ENCODE results near the gene ATG16L2.
A peak's percentile ranks its signal among the peaks of the same experiment; 100 is the strongest.

Gene ATG16L2

DNA sequence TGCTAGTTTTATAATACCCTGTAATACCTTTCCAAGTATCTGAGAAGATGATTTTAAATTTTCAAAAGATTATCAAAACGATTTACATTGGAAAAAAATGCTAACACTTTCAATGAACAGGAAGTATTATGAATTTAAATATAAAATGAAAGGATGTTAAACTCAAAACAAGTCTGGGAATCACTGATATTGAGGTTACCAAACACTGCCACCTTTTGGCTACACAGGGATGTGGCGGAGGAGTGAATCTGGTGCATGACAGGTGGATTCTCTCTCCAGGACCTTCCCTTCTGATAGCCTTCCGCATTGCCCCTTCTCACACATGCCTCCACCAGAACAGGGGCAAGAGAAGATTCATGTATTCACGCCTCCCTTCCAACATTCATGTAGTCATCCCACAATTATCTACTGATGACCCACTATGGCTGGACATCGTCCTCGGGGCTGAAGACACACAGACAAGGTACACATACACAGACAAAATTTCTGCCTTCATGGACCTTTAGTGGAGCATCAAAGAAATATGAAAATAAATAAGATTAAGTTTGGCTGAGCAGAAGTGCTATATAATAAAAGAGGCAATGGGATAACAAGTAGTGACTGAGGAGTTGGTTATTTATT lies 34.7 kb downstream of the ATG16L2 start:
- H3K27ac ChIP-seq (ENCODE audit: low read depth, low read length, poor library complexity, severe bottlenecking) = no peak overlapping the region
- TF ChIP-seq, protein P1, sequence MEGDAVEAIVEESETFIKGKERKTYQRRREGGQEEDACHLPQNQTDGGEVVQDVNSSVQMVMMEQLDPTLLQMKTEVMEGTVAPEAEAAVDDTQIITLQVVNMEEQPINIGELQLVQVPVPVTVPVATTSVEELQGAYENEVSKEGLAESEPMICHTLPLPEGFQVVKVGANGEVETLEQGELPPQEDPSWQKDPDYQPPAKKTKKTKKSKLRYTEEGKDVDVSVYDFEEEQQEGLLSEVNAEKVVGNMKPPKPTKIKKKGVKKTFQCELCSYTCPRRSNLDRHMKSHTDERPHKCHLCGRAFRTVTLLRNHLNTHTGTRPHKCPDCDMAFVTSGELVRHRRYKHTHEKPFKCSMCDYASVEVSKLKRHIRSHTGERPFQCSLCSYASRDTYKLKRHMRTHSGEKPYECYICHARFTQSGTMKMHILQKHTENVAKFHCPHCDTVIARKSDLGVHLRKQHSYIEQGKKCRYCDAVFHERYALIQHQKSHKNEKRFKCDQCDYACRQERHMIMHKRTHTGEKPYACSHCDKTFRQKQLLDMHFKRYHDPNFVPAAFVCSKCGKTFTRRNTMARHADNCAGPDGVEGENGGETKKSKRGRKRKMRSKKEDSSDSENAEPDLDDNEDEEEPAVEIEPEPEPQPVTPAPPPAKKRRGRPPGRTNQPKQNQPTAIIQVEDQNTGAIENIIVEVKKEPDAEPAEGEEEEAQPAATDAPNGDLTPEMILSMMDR (IDR thresholded peaks at IDR 0.05; ENCODE audit: low read length) = peak; percentile 57
- no peak for TF ChIP-seq EZH2 (IDR thresholded peaks at IDR 0.05; ENCODE audit: borderline replicate concordance, low read length)
- H3K9me2 ChIP-seq (ENCODE audit: low read depth, low read length) = no peaks in the 10 kb centered on the region
- 0 out of 2 replicates have a peak, but pooled peaks cover 2% of the 10 kb centered on the region for H3F3A ChIP-seq (ENCODE audit: insufficient read depth, low read length)
- H3K9ac ChIP-seq (ENCODE audit: low read length) = no peak overlapping the region
- H3K4me3 ChIP-seq (ENCODE audit: low read depth, low read length, poor library complexity, severe bottlenecking) = no peak overlapping the region
- H3K27me3 ChIP-seq (ENCODE audit: insufficient read depth, low read length) = no peaks in the 10 kb centered on the region
- H3K36me3 ChIP-seq (ENCODE audit: insufficient read depth, low read length) = peaks cover 51% of the 10 kb centered on the region
- H3K4me1 ChIP-seq (ENCODE audit: insufficient read depth, low read length, severe bottlenecking) = no peaks in the 10 kb centered on the region
- H3K79me2 ChIP-seq (ENCODE audit: insufficient read depth, low read length) = no peaks in the 10 kb centered on the region
- H3K4me2 ChIP-seq (ENCODE audit: low read length) = no peak overlapping the region
- no peak overlapping the region for H2AFZ ChIP-seq (ENCODE audit: low read length)
- no peaks in the 10 kb centered on the region for H4K20me1 ChIP-seq (ENCODE audit: insufficient read depth, low read length)
- no peaks in the 10 kb centered on the region for H3K9me3 ChIP-seq (ENCODE audit: low read length)

DNA sequence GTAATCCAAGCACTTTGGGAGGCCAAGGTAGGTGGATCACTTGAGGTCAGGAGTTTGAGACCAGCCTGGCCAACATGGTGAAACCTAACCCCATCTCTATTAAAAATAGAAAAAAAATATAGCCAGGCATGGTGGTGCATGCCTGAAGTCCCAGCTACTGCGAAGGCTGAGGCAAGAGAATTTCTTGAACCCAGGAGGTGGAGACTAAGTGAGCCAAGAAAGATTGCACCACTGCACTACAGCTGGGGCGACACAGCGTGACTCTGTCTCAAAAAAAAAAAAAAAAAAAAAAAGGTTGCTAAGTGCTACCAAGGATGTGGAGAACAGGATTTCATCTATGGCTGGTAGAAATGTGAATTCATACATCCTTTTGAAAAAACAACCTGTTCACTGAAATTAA lies 36.6 kb downstream of the ATG16L2 start:
- H3K27me3 ChIP-seq (ENCODE audit: insufficient read depth, low read length) = no peaks in the 10 kb centered on the region
- no peaks in the 10 kb centered on the region for H3K9me2 ChIP-seq (ENCODE audit: low read depth, low read length)
- no peak overlapping the region for H3K4me3 ChIP-seq (ENCODE audit: low read depth, low read length, poor library complexity, severe bottlenecking)
- H3K9me3 ChIP-seq (ENCODE audit: low read length) = no peaks in the 10 kb centered on the region
- peaks cover 54% of the 10 kb centered on the region for H3K36me3 ChIP-seq (ENCODE audit: insufficient read depth, low read length)
- 0 out of 2 replicates have a peak, but pooled peaks cover 2% of the 10 kb centered on the region for H3F3A ChIP-seq (ENCODE audit: insufficient read depth, low read length)
- H3K4me2 ChIP-seq (ENCODE audit: low read length) = no peak overlapping the region
- no peak overlapping the region for H2AFZ ChIP-seq (ENCODE audit: low read length)
- H3K4me1 ChIP-seq (ENCODE audit: insufficient read depth, low read length, severe bottlenecking) = no peaks in the 10 kb centered on the region
- no peaks in the 10 kb centered on the region for H4K20me1 ChIP-seq (ENCODE audit: insufficient read depth, low read length)
- no peak for TF ChIP-seq EZH2 (IDR thresholded peaks at IDR 0.05; ENCODE audit: borderline replicate concordance, low read length)
- TF ChIP-seq, protein P1 (IDR thresholded peaks at IDR 0.05; ENCODE audit: low read length) = no peak
- H3K79me2 ChIP-seq (ENCODE audit: insufficient read depth, low read length) = no peaks in the 10 kb centered on the region
- H3K27ac ChIP-seq (ENCODE audit: low read depth, low read length, poor library complexity, severe bottlenecking) = no peak overlapping the region
- no peak overlapping the region for H3K9ac ChIP-seq (ENCODE audit: low read length)

DNA sequence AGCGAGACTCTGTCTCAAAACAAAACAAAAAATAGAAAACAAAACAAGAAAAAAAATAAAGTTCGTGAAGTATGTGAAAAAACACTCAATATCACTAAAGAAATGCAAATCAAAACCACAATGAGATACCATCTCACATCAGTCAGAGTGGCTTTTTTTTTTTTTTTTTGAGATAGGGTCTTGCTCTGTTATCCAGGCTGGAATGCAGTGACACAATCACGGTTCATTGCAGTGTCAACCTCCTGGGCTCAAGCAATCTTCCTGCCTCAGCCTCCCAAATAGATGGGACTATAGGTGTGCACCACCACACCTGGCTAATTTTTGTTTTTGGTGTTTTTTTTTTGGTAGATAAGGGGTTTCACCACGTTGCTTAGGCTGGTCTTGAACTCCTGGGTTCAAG lies 37.5 kb downstream of the ATG16L2 start:
- Histone ChIP-seq H3K9me3 (ENCODE audit: low read length) (no peaks in the 10 kb centered on the region), H3K4me3 (ENCODE audit: low read depth, low read length, poor library complexity, severe bottlenecking) (no peak overlapping the region), H4K20me1 (ENCODE audit: insufficient read depth, low read length) (no peaks in the 10 kb centered on the region), H3F3A (ENCODE audit: insufficient read depth, low read length) (0 out of 2 replicates have a peak, but pooled peaks cover 2% of the 10 kb centered on the region), H3K36me3 (ENCODE audit: insufficient read depth, low read length) (peaks cover 48% of the 10 kb centered on the region), H3K27ac (ENCODE audit: low read depth, low read length, poor library complexity, severe bottlenecking) (no peak overlapping the region), H3K9ac (ENCODE audit: low read length) (no peak overlapping the region), H3K9me2 (ENCODE audit: low read depth, low read length) (no peaks in the 10 kb centered on the region), H3K27me3 (ENCODE audit: insufficient read depth, low read length) (no peaks in the 10 kb centered on the region), H3K4me1 (ENCODE audit: insufficient read depth, low read length, severe bottlenecking) (no peaks in the 10 kb centered on the region), H2AFZ (ENCODE audit: low read length) (no peak overlapping the region), H3K79me2 (ENCODE audit: insufficient read depth, low read length) (no peaks in the 10 kb centered on the region), H3K4me2 (ENCODE audit: low read length) (no peak overlapping the region)
- TF ChIP-seq EZH2 (IDR thresholded peaks at IDR 0.05; ENCODE audit: borderline replicate concordance, low read length) = no peak
- TF ChIP-seq, protein P1 (IDR thresholded peaks at IDR 0.05; ENCODE audit: low read length) = no peak

Measured in OCI-LY1 (cell line).